SK-N-MC (cell line): Measurements from ENCODE around the gene FFAR4.

Experiments
- DNase-seq: peaks from one replicate; pipeline ENCODE4 v3.0.0-alpha.2; 2011; ENCODE audit warnings: low read depth, low spot score
- H3K27ac ChIP-seq: fragments of 200-600 bp; sonication (generic); 2 replicates; pipeline ENCODE4 v1.5.1; 2016; ENCODE audit warnings: mixed run types
- H3K36me3 ChIP-seq: fragments of 200-600 bp; sonication (generic); 2 replicates; pipeline ENCODE4 v1.6.1; 2017; ENCODE audit warnings: antibody characterized with exemption, low read length, mixed read lengths; ENCODE audit not compliant: insufficient read depth
- H3K4me3 ChIP-seq: fragments of 200-600 bp; sonication (generic); 2 replicates; pipeline ENCODE4 v1.5.1; 2016
- H3K9ac ChIP-seq: fragments of 200-600 bp; sonication (generic); 2 replicates; pipeline ENCODE4 v1.8.0; 2017; ENCODE audit warnings: mixed run types, mixed read lengths; ENCODE audit not compliant: insufficient read length
- H3K9me3 ChIP-seq: fragments of 200-600 bp; sonication (generic); 2 replicates; pipeline ENCODE4 v1.6.1; 2017; ENCODE audit warnings: low read depth, mild to moderate bottlenecking, antibody characterized with exemption, low read length, moderate library complexity, mixed read lengths
- EZH2 ChIP-seq: fragments of 200-600 bp; sonication (generic); IDR thresholded peaks from one replicate; pipeline ENCODE4 v1.6.1; 2017; ENCODE audit warnings: antibody characterized with exemption
- FOXP2 ChIP-seq: optimal IDR thresholded peaks from 2 replicates; pipeline ENCODE3; 2011; ENCODE audit warnings: mild to moderate bottlenecking, moderate library complexity; ENCODE audit not compliant: insufficient read depth; ENCODE audit errors: extremely low read length, control extremely low read depth
- POLR2AphosphoS5 ChIP-seq: IDR thresholded peaks from 2 replicates; pipeline ENCODE4 v1.6.1; 2012; ENCODE audit warnings: mild to moderate bottlenecking, low read depth, low read length, borderline replicate concordance

Gene FFAR4

DNA sequence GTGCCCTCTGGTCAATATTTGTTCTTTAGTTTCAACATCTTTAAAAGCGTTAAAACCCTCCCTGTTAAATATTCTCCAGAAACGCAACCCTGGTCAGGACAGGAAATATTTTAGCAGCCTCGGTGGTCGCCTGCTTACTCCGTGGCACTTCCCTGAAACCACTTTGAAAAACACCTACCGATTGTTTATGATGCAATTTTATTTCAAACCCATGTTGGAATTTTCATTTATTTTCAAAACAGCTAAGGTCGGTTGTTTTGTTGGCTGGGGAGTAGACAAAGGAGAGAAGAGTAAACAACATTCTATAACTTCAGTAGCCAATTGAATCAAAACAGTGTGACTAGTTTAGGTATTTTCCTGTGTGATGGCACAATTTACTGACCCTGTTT, 35.3 kb downstream of the FFAR4 start:
- Histone ChIP-seq H3K27ac (no peak overlapping the region), H3K9me3 (no peaks in the 10 kb centered on the region), H3K4me3 (no peak overlapping the region), H3K9ac (no peak overlapping the region), H3K36me3 (no peaks in the 10 kb centered on the region)
- DNase-seq = no peak
- no peak for TF ChIP-seq EZH2
- no peak for TF ChIP-seq FOXP2
- no peak for TF ChIP-seq POLR2AphosphoS5

DNA sequence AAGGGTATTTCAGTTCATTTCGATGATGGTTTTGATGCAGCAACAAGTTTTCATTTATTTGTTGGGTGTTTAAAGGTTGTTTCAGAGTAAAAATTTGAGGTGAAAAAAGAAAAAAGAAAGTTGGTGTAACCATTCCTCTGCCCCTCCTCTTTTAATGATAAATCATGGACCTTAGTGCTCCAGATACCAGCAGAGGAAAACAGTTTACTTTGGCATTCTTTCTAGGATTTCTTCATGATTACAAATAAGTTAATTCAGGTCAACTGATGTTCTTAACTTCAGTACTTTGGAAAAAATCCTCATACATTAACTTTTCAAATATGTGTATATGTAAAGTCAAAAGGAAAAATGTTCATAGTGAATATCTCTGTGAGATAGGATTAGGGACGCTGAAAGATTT, 36.6 kb downstream of the FFAR4 start:
- Histone ChIP-seq H3K9me3 (no peaks in the 10 kb centered on the region), H3K36me3 (no peaks in the 10 kb centered on the region), H3K27ac (no peak overlapping the region), H3K4me3 (no peak overlapping the region), H3K9ac (no peak overlapping the region)
- TF ChIP-seq EZH2 = no peak
- no peak for TF ChIP-seq POLR2AphosphoS5
- DNase-seq = no peak

DNA sequence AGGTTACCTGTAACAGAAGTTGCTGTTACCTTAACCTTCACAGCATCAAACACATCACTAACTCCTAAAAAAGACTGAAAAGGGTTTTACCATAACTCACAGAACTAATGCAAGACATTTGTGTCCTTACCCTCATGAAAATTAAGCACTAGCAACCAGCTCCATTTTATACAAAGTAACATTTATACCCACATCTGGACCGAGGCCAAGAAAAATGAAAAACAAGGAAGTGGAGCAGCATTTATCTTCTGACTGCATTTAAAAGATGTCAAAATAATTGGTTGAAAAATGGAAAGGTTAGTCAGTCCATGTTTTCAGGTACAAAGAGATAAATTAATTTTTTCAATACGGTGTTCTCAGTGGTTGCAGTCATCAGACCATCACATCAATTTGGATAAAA, 37.7 kb downstream of the FFAR4 start:
- TF ChIP-seq FOXP2 (no peak), EZH2 (no peak), POLR2AphosphoS5 (no peak)
- no peak for DNase-seq
- Histone ChIP-seq H3K9ac (no peak overlapping the region), H3K9me3 (no peaks in the 10 kb centered on the region), H3K36me3 (no peaks in the 10 kb centered on the region), H3K4me3 (no peak overlapping the region), H3K27ac (no peak overlapping the region)

DNA sequence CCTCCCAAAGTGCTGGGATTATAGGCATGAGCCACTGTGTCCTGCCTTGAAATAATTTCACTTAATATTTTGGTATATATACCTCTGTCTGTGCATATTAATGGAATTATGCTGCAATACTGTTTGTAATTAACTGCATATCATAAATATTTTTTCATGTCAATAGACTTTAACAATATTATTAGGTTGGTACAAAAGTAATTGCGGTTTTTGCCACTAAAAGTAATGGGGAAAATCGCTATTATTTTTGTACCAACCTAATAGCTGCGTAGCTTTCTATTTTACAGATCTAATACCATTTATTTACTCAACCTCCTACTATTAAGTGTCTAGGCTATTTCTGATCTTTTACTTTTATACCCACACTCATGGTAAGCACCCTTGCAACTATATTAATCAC, 42.0 kb downstream of the FFAR4 start:
- Histone ChIP-seq H3K27ac (no peak overlapping the region), H3K9ac (no peak overlapping the region), H3K4me3 (no peak overlapping the region), H3K36me3 (no peaks in the 10 kb centered on the region), H3K9me3 (no peaks in the 10 kb centered on the region)
- DNase-seq = no peak
- TF ChIP-seq FOXP2 = no peak
- TF ChIP-seq POLR2AphosphoS5 = no peak
- no peak for TF ChIP-seq EZH2

DNA sequence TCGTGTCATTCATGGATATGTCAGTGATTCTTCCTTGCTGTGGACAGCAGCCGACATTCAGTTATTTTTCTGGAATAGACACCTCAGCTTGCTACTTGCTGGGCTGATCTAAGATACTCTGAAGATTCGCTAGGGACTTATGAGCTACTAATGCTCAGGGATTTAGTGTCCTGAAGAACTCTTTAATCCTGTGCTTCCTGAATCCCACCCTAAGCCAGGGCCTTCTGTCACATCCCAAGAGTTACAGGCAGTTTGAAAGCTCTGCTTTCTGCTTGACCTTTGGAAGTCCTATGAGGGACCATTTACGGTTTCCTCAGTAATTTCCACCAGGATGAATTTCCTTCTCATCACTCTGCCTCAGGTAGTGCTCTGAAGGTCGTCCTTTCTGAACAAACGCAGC, 45.8 kb downstream of the FFAR4 start, which contains the start of gene PDE6C:
PDE6C (plus strand) TSS at position 227 of the 400 bp plus-strand sequence. CDS start 189 bp downstream, outside the sequence.
- Histone ChIP-seq H3K27ac (no peak within 1 kb of the TSS), H3K36me3 (no peaks in the 10 kb centered on the region), H3K9me3 (no peaks in the 10 kb centered on the region), H3K4me3 (no peak within 1 kb of the TSS), H3K9ac (no peak within 1 kb of the TSS)
- no peak for DNase-seq
- TF ChIP-seq POLR2AphosphoS5 = no peak
- no peak for TF ChIP-seq FOXP2

DNA sequence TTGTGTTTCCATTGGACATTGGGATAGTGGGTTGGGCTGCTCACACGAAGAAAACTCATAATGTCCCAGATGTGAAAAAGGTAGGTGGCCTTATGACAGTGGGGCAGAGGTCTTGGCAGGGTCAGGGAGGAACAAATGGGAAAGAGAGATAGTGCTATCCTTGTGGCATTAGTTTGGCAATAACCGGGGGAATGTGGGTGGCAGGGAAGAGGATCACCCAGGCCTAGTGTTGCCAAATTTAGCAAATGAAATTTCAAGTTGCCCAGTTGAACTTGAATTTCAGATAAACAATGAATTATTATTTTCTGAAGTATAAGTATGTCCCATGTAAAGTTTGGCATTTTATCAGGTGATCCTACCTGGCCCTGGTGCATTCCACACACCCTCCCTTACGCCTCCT, 46.7 kb downstream of the FFAR4 start:
- H3K9ac ChIP-seq = no peak overlapping the region
- DNase-seq = no peak
- H3K4me3 ChIP-seq = no peak overlapping the region
- no peaks in the 10 kb centered on the region for H3K9me3 ChIP-seq
- H3K27ac ChIP-seq = no peak overlapping the region
- H3K36me3 ChIP-seq = no peaks in the 10 kb centered on the region
- no peak for TF ChIP-seq POLR2AphosphoS5
- no peak for TF ChIP-seq EZH2
- TF ChIP-seq FOXP2 = no peak

DNA sequence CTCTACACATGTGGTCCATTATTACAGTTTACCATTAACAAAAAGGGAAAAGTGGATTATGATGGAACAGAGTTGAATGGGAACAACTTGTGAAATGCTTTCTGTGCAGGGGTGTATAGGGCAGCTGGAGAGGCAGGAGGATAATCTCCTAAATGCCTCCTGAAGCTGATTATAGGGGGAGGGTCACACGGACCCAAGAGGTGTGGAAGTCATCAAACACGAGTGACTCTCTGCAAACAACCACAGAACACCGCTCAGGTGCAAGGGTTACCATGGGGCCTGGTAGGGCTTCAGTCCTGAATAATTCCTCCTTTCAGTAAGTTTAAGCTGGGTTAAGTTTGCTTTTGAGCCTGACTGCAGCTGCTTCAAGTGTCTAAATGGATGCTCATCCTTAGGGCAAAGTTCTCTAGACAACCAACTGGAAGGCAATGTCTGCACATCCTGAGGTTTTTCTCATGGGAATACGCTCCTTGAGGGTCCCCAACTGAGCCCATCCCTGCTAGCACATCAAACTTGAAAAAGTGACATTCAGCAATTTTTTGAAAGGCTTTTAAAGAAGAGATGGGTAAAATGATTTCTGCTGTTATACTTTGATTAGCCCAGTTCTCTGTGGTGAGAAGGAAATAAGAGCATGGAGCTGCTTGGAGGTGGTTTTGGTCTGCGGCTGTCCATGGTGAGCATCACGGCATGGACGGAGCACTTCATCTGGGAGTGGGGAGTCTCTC, 47.8 kb downstream of the FFAR4 start:
- DNase-seq = no peak
- Histone ChIP-seq H3K36me3 (no peaks in the 10 kb centered on the region), H3K9me3 (no peaks in the 10 kb centered on the region), H3K27ac (no peak overlapping the region), H3K4me3 (no peak overlapping the region), H3K9ac (no peak overlapping the region)
- TF ChIP-seq POLR2AphosphoS5 (no peak), FOXP2 (no peak), EZH2 (no peak)

DNA sequence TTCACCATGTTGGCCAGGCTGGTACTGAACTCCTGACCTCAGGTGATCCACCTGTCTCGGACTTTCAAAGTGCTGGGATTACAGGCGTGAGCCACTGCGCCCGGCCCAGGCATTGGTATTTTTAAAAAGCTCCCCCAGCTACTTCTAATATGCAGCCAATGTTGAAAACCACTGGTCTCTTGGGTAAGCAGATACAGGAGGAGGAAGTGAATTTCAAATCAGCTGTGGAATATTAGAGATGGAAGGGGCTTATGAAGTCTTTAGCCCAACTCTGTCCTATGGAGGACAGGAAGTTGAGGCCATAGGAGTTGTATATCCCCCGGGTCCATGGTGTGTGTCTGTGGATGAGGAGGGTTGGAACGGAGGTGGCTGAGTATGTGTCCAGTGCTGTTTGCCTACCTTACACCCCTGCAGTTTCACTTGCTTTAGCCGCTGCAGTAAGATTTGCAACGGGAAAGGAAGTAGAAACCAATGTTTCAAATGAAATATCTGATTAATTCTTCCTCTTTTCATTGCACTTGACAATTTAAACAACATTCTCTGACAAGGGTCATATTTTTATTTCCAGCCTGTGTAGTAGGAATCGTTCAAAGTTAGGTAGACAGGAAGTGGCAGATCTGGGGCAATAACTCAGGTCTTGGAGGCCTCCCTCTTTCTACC, 49.2 kb downstream of the FFAR4 start:
- no peaks in the 10 kb centered on the region for H3K9me3 ChIP-seq
- no peaks in the 10 kb centered on the region for H3K36me3 ChIP-seq
- H3K27ac ChIP-seq = no peak overlapping the region
- TF ChIP-seq FOXP2 (no peak), EZH2 (no peak), POLR2AphosphoS5 (no peak)
- DNase-seq = no peak
- no peak overlapping the region for H3K9ac ChIP-seq
- H3K4me3 ChIP-seq = no peak overlapping the region

DNA sequence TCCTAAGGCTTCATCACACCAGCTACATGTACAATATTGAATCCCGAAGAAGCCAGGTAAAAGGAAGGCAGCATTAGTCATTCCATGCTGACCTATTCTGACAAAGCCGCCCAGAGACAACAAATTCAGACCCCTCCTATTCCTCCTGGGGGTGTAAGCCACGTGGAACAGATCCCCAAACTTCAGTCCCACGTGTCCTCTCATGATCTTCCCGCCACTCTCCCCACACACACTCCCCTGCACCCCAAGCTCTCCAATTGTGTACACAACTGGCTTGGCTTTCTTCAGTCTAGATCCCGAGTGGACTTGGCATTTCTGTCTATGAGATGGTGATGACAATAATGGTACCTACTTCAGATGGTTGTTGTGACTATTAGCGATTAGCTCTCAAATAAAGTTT, 54.5 kb downstream of the FFAR4 start:
- Histone ChIP-seq H3K4me3 (no peak overlapping the region), H3K9ac (no peak overlapping the region), H3K27ac (no peak overlapping the region), H3K9me3 (no peaks in the 10 kb centered on the region), H3K36me3 (no peaks in the 10 kb centered on the region)
- no peak for DNase-seq
- TF ChIP-seq EZH2 (no peak), FOXP2 (no peak), POLR2AphosphoS5 (no peak)
